ENCODE measurements around the gene ELMO1.

Gene ELMO1

DNA sequence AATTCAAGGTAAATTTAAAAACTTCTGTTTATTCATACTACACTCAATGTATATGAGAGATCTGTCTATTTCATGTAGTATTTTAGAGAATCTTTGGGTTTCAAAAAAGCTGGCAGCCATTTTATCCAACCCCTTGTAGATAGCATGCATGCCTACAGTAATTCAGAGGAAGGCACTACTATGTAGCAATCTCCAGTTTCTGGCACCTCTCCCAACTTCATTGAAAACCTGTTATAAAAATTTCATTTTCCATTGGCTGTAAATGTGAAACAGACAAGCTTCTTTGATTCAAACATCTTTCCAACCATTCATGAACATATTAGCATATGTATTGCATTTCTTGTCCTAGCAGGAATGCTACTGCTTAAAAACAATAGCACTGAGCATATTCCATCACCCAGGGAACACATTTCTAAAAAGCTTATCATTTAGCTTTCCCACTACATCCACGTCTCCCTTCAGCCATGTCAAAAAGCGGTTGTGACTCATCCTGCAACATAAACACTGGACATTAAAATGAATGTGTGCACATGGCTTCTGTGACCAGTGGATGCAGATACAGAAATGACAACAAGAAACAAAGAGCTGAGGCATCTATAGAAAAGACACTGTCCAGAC lies 393.9 kb downstream of the ELMO1 start:
- TF ChIP-seq, protein P1, sequence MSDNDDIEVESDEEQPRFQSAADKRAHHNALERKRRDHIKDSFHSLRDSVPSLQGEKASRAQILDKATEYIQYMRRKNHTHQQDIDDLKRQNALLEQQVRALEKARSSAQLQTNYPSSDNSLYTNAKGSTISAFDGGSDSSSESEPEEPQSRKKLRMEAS (IDR thresholded peaks at IDR 0.05; ENCODE audit: low read depth, low read length) = no peak
- TF ChIP-seq, protein P2, sequence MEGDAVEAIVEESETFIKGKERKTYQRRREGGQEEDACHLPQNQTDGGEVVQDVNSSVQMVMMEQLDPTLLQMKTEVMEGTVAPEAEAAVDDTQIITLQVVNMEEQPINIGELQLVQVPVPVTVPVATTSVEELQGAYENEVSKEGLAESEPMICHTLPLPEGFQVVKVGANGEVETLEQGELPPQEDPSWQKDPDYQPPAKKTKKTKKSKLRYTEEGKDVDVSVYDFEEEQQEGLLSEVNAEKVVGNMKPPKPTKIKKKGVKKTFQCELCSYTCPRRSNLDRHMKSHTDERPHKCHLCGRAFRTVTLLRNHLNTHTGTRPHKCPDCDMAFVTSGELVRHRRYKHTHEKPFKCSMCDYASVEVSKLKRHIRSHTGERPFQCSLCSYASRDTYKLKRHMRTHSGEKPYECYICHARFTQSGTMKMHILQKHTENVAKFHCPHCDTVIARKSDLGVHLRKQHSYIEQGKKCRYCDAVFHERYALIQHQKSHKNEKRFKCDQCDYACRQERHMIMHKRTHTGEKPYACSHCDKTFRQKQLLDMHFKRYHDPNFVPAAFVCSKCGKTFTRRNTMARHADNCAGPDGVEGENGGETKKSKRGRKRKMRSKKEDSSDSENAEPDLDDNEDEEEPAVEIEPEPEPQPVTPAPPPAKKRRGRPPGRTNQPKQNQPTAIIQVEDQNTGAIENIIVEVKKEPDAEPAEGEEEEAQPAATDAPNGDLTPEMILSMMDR (IDR thresholded peaks at IDR 0.05; ENCODE audit: low read depth, low read length) = no peak
- TF ChIP-seq POLR2A (IDR thresholded peaks at IDR 0.05; ENCODE audit: extremely low read depth, insufficient read length) = no peak
- TF ChIP-seq MYC (IDR thresholded peaks at IDR 0.05; ENCODE audit: low read depth, low read length) = no peak
- no peak for DNase-seq (ENCODE audit: low read depth)
- no peak overlapping the region for H3K4me3 ChIP-seq (ENCODE audit: low read depth, low read length)

GRCh38 chr7:37052705-37053104 lies 396.0 kb downstream of the ELMO1 start:
- TF ChIP-seq, protein P1 (IDR thresholded peaks at IDR 0.05; ENCODE audit: low read depth, low read length) = no peak; the same call in 1 of the 2 replicates
- TF ChIP-seq MYC (IDR thresholded peaks at IDR 0.05; ENCODE audit: low read depth, low read length) (no peak), POLR2A (IDR thresholded peaks at IDR 0.05; ENCODE audit: extremely low read depth, insufficient read length) (no peak)
- TF ChIP-seq, protein P2 (IDR thresholded peaks at IDR 0.05; ENCODE audit: low read depth, low read length) = no peak
- H3K4me3 ChIP-seq (ENCODE audit: low read depth, low read length) = no peak overlapping the region
- peak; percentile 72 for DNase-seq (ENCODE audit: low read depth)

DNA sequence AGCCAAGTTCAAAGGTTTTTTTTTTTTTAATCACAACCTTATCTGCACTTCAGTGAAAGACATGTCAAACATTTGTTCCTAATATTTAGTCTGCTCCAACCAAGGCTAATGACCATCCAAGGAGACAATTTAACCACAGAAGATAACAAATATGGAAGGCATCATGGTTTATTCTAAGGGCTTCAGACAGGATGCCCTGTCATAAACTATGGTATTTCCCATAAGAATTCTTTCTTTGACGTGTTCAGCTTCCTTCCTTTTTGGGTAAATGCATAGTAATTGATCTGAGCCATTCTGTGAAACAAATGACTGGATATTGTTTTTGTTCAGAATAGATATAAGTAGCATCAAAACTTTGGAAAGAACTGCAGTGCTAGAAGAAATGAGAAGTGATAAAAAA lies 397.9 kb downstream of the ELMO1 start:
- no peak overlapping the region for H3K4me3 ChIP-seq (ENCODE audit: low read depth, low read length)
- TF ChIP-seq, protein P1 (IDR thresholded peaks at IDR 0.05; ENCODE audit: low read depth, low read length) = no peak
- TF ChIP-seq, protein P2 (IDR thresholded peaks at IDR 0.05; ENCODE audit: low read depth, low read length) = no peak
- TF ChIP-seq MYC (IDR thresholded peaks at IDR 0.05; ENCODE audit: low read depth, low read length) = no peak
- TF ChIP-seq POLR2A (IDR thresholded peaks at IDR 0.05; ENCODE audit: extremely low read depth, insufficient read length) = no peak
- no peak for DNase-seq (ENCODE audit: low read depth)

DNA sequence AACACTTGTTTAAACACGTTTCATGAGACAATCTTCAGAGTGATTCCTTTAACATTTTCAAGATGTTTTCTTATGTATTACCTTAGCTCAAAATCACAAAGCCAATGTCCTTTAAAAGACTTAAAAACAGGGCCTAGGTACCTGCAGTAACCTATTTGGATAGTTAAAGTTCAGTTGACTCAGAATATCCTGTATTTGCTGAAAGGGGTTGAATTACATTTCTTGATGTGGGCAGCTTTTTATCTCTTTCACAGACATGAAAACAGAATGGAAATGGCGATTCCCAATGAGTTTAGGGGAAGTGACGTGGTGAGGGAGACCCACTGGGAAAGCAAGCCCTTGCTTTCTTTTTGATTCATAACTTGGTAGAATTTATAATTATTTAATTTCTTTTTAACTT lies 400.0 kb downstream of the ELMO1 start:
- DNase-seq (ENCODE audit: low read depth) = no peak
- H3K4me3 ChIP-seq (ENCODE audit: low read depth, low read length) = no peak overlapping the region
- TF ChIP-seq, protein P2 (IDR thresholded peaks at IDR 0.05; ENCODE audit: low read depth, low read length) = no peak
- TF ChIP-seq, protein P1 (IDR thresholded peaks at IDR 0.05; ENCODE audit: low read depth, low read length) = no peak
- TF ChIP-seq POLR2A (IDR thresholded peaks at IDR 0.05; ENCODE audit: extremely low read depth, insufficient read length) (no peak), MYC (IDR thresholded peaks at IDR 0.05; ENCODE audit: low read depth, low read length) (no peak)

- no peak for DNase-seq (ENCODE audit: low read depth)
- H3K4me3 ChIP-seq (ENCODE audit: low read depth, low read length) = no peak overlapping the region
- TF ChIP-seq MYC (IDR thresholded peaks at IDR 0.05; ENCODE audit: low read depth, low read length) (no peak), POLR2A (IDR thresholded peaks at IDR 0.05; ENCODE audit: extremely low read depth, insufficient read length) (no peak)
- TF ChIP-seq, protein P1 (IDR thresholded peaks at IDR 0.05; ENCODE audit: low read depth, low read length) = no peak
- TF ChIP-seq, protein P2 (IDR thresholded peaks at IDR 0.05; ENCODE audit: low read depth, low read length) = no peak
Observed at GRCh38 chr7:37047260-37047659, 401.4 kb downstream of the ELMO1 start.

Data from NB4 (cell line).